HL-60 (cell line): ENCODE measurements around the gene QRICH2.

Experiments used
- GABPA ChIP-seq: IDR thresholded peaks from 2 replicates; pipeline ENCODE4 v1.6.1; 2012; ENCODE audit warnings: low read depth
- TF ChIP-seq, protein P1 (sequence below): IDR thresholded peaks from 2 replicates; pipeline ENCODE4 v1.6.1; 2012; ENCODE audit warnings: low read depth; ENCODE audit not compliant: insufficient replicate concordance
- TF ChIP-seq, protein P2 (sequence below): IDR thresholded peaks from one replicate; pipeline ENCODE4 v1.5.1; 2011; ENCODE audit warnings: low read length, control low read depth, inconsistent platforms; ENCODE audit not compliant: insufficient read depth

DNA sequence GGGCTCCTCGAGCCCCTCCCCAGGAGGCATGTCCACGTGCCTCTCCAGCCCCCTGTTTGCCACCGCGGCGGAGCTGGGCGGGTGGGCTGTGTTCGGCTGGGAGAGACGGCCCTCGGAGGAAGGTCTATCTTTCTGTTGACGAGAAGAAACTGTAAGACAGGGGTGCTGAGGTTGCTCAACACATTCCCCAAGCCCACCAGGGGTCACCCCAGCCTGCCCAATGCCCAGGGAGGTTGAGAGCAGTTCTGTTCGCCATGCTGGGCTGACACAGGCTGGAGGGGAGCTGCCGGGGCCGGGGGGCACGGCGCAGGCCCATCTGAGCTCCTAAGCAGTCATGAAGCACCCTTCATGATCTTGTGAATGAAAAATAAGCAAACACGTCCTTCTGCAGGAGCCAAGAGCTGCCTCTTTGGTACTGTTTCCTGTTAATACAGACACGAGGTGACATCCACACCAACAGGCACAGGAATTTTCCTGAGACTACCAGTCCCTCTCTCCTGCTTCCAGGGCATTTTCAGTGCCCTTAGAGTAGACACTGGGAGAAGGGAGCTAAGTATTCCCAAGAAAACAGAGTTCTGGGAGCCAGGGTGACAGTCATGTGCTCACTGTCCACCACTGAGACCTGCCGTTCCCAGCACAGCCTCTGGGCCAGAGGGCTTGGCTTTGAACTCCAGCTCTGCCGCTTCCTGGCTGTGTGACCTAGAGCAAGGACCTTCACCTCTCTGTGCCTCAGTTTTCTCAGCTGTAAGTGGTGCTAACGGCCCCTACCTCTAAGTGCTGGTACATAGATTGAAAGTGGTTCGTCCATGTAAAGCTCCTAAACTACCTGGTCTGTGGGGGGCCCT lies 33.7 kb downstream of the QRICH2 start:
- TF ChIP-seq, protein P1, sequence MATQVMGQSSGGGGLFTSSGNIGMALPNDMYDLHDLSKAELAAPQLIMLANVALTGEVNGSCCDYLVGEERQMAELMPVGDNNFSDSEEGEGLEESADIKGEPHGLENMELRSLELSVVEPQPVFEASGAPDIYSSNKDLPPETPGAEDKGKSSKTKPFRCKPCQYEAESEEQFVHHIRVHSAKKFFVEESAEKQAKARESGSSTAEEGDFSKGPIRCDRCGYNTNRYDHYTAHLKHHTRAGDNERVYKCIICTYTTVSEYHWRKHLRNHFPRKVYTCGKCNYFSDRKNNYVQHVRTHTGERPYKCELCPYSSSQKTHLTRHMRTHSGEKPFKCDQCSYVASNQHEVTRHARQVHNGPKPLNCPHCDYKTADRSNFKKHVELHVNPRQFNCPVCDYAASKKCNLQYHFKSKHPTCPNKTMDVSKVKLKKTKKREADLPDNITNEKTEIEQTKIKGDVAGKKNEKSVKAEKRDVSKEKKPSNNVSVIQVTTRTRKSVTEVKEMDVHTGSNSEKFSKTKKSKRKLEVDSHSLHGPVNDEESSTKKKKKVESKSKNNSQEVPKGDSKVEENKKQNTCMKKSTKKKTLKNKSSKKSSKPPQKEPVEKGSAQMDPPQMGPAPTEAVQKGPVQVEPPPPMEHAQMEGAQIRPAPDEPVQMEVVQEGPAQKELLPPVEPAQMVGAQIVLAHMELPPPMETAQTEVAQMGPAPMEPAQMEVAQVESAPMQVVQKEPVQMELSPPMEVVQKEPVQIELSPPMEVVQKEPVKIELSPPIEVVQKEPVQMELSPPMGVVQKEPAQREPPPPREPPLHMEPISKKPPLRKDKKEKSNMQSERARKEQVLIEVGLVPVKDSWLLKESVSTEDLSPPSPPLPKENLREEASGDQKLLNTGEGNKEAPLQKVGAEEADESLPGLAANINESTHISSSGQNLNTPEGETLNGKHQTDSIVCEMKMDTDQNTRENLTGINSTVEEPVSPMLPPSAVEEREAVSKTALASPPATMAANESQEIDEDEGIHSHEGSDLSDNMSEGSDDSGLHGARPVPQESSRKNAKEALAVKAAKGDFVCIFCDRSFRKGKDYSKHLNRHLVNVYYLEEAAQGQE = no peak
- TF ChIP-seq, protein P2, sequence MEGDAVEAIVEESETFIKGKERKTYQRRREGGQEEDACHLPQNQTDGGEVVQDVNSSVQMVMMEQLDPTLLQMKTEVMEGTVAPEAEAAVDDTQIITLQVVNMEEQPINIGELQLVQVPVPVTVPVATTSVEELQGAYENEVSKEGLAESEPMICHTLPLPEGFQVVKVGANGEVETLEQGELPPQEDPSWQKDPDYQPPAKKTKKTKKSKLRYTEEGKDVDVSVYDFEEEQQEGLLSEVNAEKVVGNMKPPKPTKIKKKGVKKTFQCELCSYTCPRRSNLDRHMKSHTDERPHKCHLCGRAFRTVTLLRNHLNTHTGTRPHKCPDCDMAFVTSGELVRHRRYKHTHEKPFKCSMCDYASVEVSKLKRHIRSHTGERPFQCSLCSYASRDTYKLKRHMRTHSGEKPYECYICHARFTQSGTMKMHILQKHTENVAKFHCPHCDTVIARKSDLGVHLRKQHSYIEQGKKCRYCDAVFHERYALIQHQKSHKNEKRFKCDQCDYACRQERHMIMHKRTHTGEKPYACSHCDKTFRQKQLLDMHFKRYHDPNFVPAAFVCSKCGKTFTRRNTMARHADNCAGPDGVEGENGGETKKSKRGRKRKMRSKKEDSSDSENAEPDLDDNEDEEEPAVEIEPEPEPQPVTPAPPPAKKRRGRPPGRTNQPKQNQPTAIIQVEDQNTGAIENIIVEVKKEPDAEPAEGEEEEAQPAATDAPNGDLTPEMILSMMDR = no peak
- no peak for TF ChIP-seq GABPA
